IPS-NIHi7 (cell line): ENCODE measurements around the gene GDF10.

Experiments
- DNase-seq: peaks from one replicate; pipeline ENCODE4 v3.0.0; 2012; ENCODE audit warnings: mixed read lengths; ENCODE audit errors: extremely low spot score

GDF10 gene

GRCh38 chr10:47269294-47269693 is 30.7 kb upstream of the GDF10 start:
- DNase-seq, result peak; percentile 43

DNA sequence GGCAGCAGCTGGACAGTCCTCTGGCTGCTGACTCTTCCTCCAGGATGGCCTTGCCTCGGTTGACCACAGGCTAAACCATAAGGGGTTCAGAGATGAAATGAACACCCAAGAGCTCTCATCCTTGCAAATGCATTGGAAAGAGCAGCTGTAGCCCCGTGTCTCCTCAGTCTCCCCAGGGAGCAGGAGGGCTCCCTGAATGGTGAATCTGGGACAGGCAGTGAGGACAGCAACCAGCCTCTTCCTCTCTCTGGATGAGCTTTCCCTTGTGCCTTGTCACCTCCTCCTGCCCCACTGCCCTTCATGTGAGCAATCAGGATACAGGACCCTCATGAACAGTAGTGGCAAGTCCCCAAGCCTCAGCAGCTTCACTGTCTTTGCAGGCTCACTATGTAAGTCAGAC is 23.9 kb upstream of the GDF10 start:
- no peak for DNase-seq

DNA sequence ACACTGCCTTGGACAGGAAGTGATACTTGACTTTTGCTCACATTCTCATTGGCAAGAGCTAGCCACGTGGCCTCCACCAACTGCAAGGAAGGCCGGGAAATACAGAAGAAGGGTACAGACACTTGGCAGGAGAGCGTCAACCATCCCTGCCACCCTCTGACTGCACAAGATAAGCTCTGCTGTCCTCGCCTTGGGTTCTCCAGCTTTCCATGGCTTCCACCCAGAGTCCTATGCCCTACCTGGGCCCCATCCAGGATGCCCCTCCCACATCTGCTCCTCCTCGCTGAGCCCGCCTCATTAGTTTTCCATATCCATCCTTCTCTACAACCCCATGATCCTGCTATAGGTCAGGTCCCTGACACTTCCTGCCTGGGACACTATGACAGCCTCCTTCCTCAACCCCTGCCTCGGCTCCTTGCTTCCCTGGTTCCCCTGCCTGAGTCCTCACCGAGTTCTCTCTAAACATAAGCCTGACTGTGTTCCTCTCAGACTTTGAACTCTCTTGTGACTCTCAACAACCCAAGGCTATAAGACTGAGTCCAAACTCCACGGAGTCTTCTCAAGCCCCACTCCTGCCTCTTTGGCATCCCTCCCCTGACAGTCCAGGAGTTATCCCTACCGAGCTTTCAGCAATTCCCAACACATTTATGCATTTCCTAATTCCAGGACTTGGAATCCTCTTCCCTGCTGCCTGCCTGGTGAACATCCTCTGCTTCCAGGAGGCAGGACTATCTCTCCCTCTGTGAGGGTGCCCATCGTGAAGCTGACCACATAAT is 23.2 kb upstream of the GDF10 start:
- DNase-seq, result no peak

GRCh38 chr10:47277352-47278151 is 22.4 kb upstream of the GDF10 start:
- no peak for DNase-seq

- DNase-seq, result no peak
Measured at GRCh38 chr10:47278152-47278473, 21.9 kb upstream of the GDF10 start.

DNA sequence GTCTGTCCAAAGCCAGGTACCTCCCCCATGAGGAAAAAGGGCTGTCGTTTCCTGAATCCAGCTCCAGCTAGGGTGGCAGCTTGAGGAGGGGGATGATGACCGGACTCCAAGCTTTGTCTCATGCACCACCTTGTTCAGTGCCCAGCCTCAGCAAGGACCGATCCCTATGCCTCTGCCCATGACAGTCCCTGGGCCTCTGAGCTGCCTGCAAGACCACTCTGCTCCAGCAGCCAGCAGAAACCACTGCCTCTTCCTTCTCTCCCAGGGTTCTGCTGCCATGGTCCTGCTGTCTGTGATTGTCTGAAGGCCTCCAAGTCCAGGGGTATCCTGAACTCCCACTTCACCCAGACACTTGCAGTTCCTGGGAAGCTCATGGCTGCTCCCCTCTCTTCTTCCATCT is 21.3 kb upstream of the GDF10 start:
- no peak for DNase-seq

- no peak for DNase-seq
Measured at GRCh38 chr10:47279276-47279675, 20.7 kb upstream of the GDF10 start.

DNA sequence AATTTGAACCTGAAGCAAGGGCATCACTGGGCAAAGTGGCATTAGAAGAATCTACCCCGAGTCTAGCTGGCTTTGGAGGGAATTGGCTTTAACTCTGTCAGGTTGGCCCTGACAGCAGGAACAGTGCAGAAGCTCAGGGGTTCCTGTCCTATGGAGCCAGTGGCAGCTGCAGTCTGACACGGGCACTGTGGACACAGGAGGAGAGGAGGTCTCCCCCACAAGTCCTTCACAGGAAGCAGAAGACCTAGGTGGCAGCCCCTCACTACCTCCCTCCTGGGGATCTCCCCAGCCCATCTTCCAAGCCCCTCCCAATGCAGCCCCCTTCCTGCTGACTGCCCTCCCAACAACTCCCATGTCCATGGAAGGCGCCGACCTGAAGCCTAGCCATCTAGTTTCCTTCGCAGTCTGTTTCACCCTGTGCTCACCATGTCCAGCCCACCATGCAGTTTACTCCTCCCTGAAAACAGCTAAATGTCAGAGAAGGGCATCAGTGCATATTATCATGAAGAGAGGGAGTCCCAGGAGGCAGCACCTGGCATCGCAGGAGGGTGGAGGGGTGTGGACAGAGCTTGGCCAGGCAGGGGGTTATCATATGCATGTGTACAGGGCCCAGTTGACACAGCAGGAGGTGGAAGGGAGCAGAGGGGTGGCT is 17.9 kb upstream of the GDF10 start:
- DNase-seq, result no peak

DNA sequence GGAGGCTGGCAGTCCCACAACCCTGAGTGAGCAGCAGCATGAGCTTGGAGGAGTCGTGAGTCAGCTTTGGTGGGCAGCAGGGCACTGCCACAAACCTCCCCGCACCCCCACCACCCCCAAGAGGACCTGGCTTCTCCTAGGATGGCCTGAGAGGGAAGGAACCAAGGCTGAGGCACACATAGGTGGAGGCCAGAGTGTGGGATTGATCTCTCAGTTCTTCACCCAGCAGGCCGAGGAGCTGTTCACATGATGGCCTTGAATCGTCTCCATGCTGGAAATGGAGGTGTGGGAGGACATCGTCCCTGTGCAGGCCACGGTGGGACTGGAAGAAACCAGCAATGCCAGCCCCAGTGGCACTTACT is 17.4 kb upstream of the GDF10 start:
- no peak for DNase-seq

- no peak for DNase-seq
Measured at GRCh38 chr10:47283101-47283630, 16.8 kb upstream of the GDF10 start.

- no peak for DNase-seq
Measured at GRCh38 chr10:47283848-47284247, 16.1 kb upstream of the GDF10 start.

GRCh38 chr10:47285381-47286115 is 14.4 kb upstream of the GDF10 start:
- no peak for DNase-seq

DNA sequence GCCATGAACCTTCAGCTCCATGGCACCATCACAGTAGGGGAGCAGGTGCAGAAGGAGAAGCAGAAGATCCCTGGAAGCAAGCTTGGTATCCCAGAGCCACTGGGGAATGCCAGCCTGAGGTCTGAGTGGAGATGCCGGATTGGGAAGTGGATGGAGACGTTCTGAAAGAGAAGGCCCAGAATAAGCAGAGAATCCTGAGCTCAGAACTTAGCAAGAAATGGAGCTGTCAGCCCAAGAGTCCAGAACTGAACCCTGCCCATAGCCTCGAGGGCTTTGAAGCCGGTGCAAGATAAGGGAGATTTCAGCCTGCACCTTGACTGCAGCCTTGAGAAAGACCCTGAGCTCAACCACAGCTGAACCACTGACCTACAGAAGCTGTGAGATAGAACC is 13.9 kb upstream of the GDF10 start:
- DNase-seq, result no peak

GRCh38 chr10:47286591-47287315 is 13.2 kb upstream of the GDF10 start:
- DNase-seq, result no peak

- DNase-seq, result no peak
Measured at GRCh38 chr10:47287365-47287802, 12.6 kb upstream of the GDF10 start.

GRCh38 chr10:47287805-47288204 is 12.2 kb upstream of the GDF10 start:
- no peak for DNase-seq

- DNase-seq, result no peak
Measured at GRCh38 chr10:47288236-47288635, 11.8 kb upstream of the GDF10 start.

GRCh38 chr10:47288916-47289495 is 11.0 kb upstream of the GDF10 start:
- DNase-seq, result no peak

DNA sequence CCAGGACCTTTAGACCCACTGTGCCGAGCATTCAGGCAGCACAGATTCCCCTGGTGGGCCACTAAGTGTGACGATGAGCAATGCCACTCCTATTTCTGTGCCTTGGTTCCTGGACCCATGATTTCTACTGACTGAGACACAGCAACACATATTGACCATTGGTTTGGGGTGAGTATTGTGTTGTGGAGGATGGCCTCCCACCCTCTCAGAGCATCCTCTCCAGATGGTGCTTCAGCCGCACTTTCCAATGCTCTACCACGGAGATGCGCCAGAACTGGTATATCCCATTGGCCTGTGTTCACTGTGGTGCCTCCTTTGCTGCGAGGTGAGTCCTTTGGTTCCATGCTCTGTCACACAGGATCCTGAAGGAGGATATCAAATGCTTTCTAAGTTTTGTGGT is 10.1 kb upstream of the GDF10 start:
- no peak for DNase-seq

GRCh38 chr10:47290338-47290737 is 9.7 kb upstream of the GDF10 start:
- DNase-seq, result no peak

DNA sequence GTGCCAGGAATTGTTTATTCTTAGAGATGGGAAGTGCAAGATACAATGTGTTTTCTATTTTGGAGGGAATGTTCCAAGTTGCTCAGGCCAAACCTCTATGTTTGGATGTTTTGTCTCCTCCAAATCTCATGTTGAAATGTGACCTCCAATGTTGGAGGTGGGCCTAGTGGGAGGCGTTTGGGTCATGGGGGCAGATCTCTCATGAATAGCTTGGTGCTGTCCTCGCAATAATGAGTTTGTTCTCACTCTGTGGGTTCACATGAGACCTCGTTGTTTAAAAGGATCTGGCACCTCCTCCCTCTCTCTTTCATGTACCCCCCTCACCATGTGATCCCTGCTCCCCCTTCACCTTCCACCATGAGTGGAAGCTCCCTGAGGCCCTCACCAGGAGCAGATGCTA is 8.3 kb upstream of the GDF10 start:
- no peak for DNase-seq
